HFF-Myc (cell line): ENCODE data around the gene ZMYND8.
A peak's percentile ranks its signal among the peaks of the same experiment; 100 is the strongest.

Experiments used
- DNase-seq: peaks from one replicate; pipeline ENCODE4 v3.0.0-alpha.2; 2011; ENCODE audit warnings: low read depth; ENCODE audit errors: extremely low read depth
- H3K4me3 ChIP-seq: replicated peaks from 2 replicates; pipeline ENCODE4 v1.5.1; 2011; ENCODE audit warnings: low read depth, mild to moderate bottlenecking, control low read depth, low read length
- CTCF ChIP-seq: IDR thresholded peaks from 2 replicates; pipeline ENCODE4 v1.5.1; 2012; ENCODE audit warnings: mild to moderate bottlenecking, low read depth, low read length, control low read depth; ENCODE audit errors: missing control alignments

ZMYND8 gene

GRCh38 chr20:47345214-47345613 lies 11.3 kb downstream of the ZMYND8 start:
- H3K4me3 ChIP-seq, result no peak overlapping the region
- no peak for TF ChIP-seq CTCF
- DNase-seq, result no peak

GRCh38 chr20:47343007-47343472 lies 13.5 kb downstream of the ZMYND8 start:
- DNase-seq, result no peak

GRCh38 chr20:47338131-47338628 lies 18.3 kb downstream of the ZMYND8 start:
- no peak for DNase-seq
- TF ChIP-seq CTCF, result no peak
- H3K4me3 ChIP-seq, result no peak overlapping the region

More at GRCh38 chr20:47343007-47343472, 13.5 kb downstream of the ZMYND8 start:
- H3K4me3 ChIP-seq, result no peak overlapping the region
- no peak for TF ChIP-seq CTCF

GRCh38 chr20:47337413-47337812 lies 19.1 kb downstream of the ZMYND8 start:
- no peak for TF ChIP-seq CTCF
- no peak for DNase-seq

GRCh38 chr20:47336129-47336754 lies 20.3 kb downstream of the ZMYND8 start:
- DNase-seq, result peak; percentile 55
- no peak for TF ChIP-seq CTCF
- H3K4me3 ChIP-seq, result no peak overlapping the region

More at GRCh38 chr20:47337413-47337812, 19.1 kb downstream of the ZMYND8 start:
- no peak overlapping the region for H3K4me3 ChIP-seq

GRCh38 chr20:47335251-47336128 lies 21.0 kb downstream of the ZMYND8 start:
- no peak overlapping the region for H3K4me3 ChIP-seq
- DNase-seq, result no peak
- TF ChIP-seq CTCF, result no peak
